Suprapubic skin (tissue), 3 donors: ENCODE measurements around the gene WASHC4.

ENCODE experiments used
- EP300 ChIP-seq: sonication (generic); formaldehyde crosslinking; IDR thresholded peaks from one replicate; pipeline ENCODE4 v1.6.1; 2017; ENCODE audit warnings: antibody characterized with exemption
- POLR2A ChIP-seq, 2 donors: fragments of 450-650 bp; IDR thresholded peaks; one replicate each; pipeline ENCODE4 v1.6.1; 2017; ENCODE audit warnings: antibody characterized with exemption in 2 of 2, mild to moderate bottlenecking in 2 of 2, moderate library complexity in 2 of 2
- TF ChIP-seq, protein P1 (sequence below), 2 donors: fragments of 200-600 bp in 1 of 2; fragments of 450-650 bp in 1 of 2; sonication (generic) in 1 of 2; IDR thresholded peaks; one replicate each; pipeline ENCODE4 v1.5.1; 2016 to 2019; ENCODE audit warnings: antibody characterized with exemption in 2 of 2, mild to moderate bottlenecking in 1 of 2, moderate library complexity in 1 of 2

GRCh38 chr12:105141320-105141922 lies 33.9 kb downstream of the WASHC4 start:
- TF ChIP-seq, protein P1, sequence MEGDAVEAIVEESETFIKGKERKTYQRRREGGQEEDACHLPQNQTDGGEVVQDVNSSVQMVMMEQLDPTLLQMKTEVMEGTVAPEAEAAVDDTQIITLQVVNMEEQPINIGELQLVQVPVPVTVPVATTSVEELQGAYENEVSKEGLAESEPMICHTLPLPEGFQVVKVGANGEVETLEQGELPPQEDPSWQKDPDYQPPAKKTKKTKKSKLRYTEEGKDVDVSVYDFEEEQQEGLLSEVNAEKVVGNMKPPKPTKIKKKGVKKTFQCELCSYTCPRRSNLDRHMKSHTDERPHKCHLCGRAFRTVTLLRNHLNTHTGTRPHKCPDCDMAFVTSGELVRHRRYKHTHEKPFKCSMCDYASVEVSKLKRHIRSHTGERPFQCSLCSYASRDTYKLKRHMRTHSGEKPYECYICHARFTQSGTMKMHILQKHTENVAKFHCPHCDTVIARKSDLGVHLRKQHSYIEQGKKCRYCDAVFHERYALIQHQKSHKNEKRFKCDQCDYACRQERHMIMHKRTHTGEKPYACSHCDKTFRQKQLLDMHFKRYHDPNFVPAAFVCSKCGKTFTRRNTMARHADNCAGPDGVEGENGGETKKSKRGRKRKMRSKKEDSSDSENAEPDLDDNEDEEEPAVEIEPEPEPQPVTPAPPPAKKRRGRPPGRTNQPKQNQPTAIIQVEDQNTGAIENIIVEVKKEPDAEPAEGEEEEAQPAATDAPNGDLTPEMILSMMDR (IDR thresholded peaks at IDR 0.05): no peak
- TF ChIP-seq POLR2A (IDR thresholded peaks at IDR 0.05): no peak
- TF ChIP-seq EP300: no peak
